Eye (tissue), 1 donor: ENCODE results near the gene LIMD2.
A peak's percentile ranks its signal among the peaks of the same experiment; 100 is the strongest.
"Not testable (repeated sequence)": the region's sequence is repeated elsewhere in the genome, so short reads cannot be mapped to it uniquely, and the experiment has no call there.

Experiments
- DNase-seq: peaks from one replicate; pipeline ENCODE4 v3.0.0-alpha.2; 2015

LIMD2 gene

DNA sequence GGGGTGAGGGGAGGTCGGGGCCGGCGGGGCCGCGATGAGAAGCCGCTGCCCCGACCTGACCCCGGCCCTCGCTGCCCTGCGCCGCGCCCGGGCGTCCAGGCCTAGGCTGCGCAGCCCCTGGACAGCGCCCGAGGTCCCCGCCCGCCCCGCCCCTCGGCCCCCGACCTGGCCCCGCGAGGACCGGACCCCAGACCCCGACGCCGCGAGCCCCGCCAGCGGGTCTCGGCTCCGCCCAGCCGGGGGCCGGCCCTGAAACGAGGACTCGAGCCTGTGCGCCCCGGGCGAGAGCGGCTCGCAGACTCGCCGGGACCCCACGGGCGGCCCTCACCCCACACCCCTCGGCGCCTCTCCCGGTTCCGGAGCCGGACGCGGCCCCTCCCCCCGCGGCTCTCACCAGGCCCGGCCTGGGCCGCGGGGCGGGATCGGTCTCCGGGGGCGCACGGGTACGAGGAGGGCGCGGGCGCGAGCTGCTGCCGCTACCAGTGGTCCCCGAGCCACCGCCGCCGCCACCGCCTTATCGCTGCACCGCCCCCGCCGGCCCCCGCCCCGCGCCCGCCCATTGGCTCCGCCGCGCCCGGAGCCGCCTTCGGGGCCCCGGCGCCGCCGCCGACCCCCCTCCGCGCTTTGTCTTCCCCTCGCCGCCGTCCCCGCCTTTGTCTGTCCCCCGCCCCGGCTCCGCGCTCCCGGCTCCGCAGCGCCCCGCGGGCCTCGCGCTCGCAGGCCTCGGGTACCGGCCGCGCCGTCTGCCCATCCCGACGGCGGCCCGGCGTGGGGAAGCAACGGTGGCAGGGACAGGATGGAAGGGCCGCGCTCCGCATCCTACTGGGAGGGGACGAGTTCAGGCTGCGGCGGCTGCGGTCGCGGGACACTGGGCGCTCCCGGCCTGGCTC lies at the start of gene LIMD2:
Gene LIMD2 (minus strand): TSS at position 488 of the 890 bp plus-strand sequence. CDS start 827 bp downstream, outside the sequence.
- DNase-seq: peak; percentile 83

DNA sequence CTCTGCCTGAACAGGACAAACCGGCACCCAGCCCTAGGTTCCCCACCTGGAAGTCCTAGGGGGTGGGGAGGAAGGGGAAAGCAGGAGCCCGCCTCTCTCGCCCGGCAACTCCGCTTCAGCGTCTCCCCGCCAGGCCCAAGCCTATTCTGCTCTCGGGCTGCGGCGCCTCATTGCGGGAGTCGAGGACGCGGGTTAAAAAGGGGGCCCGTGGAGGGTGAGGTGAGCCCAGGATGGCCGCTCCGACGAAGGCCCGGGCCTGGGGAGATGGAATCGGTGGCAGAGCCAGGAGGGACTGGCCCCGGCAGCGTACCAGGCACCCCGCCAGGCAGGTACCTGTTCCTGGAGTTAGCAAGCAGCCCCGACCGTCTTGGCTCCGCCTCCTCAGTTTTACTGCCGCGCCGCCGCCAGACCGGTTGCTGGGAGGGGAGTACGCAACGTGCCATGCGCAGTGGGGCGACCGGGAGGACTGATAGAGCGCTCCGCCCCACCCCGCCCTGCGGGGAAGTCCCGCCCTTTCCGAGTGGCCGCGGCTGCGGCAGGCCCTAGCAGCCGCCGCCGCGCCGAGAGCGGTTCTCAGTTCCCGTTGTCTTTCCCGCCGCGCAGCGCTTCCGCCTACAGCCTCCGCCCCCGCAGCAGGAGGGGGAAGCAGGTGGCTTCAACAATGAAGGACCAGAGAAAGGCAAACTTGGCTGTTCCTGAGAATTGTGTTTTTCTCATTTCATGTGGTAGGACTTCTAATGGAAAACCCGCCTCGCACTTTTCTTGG lies 41.7 kb upstream of the LIMD2 start, which contains the start of gene STRADA:
Gene STRADA (minus strand): TSS at position 392 of the 766 bp plus-strand sequence. CDS start 13,430 bp downstream, outside the sequence.
- peak; percentile 99 for DNase-seq

DNA sequence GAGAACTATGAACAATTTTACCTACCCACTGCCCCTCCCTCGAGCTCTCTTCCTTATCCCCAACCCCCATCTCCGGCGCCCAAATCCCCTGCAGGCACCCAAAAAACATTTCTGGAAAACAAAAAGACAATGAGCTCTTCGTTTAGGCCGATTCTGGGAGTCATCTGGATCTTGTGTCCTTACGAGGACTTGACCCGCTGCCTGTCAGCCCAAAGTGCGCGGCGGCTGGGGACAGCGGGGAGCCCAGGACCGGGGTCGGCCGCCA lies 41.1 kb upstream of the LIMD2 start:
- no peak for DNase-seq

DNA sequence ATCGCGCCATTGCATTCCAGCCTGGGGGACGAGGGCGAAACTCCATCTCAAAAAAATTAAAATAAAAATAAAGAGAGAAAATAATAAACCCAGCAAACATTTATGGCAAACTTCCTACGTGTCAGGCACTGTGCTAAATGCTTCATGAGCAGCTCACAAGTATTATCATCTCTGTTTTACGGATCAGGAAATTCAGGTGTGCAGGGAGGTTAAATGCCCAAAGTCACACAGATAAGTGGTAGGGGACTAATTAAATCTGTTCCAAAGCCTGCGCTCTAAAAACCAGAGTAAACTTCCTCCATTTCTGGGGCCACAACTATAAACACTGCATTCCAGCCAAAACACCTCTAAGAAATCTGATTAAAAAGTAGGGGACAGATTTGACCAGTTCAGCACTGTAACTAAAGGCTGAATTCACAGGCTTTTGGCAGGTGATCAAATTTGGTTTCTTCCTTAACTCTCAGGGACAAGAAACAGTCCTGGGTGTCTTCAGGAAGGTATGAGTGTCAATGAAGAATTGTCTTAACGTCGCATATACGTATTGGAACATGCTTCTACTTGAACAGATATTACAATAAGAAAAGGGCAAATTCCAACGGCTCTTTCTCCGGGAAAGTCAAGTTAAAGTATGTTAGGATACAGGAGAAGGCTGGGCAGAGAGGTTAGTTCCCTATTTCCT lies 40.7 kb upstream of the LIMD2 start:
- peak; percentile 3 for DNase-seq

DNA sequence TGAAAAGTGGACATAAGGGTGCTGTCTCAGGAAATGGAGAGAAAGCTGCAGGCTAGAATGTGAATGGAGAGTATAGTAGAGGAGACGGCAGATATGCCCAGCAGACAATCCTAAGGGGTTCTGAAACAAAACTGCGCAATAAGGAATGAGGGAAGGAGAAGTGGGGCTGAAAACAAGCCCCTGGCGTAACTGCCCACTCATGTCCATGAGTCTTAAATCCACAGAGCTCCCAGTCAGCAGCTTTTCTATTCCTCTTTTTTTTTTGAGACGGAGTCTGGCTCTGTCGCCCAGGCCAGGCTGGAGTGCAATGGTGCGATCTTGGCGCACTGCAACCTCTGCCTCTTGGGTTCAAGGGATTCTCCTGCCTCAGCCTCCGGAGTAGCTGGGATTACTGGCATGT lies 35.8 kb upstream of the LIMD2 start:
- no peak for DNase-seq

DNA sequence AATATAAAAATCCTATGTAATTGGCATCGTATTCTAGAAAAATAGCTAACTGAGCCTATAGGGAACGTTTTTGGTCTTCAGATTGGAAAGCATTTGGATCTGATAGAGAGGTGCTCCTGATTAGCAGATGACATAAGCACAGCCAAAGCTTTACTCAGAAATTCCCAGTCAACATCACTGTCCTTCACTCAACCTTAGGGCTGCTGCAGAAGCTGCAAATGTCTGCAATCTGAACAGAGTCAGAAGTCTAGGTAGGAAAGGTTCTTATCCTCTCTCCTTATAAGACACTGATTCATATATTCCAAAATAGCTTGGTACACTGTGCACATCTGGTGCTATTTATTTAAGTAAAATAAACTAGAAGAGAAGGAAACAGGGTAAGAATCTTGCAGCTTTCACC lies 22.5 kb upstream of the LIMD2 start:
- peak; percentile 18 for DNase-seq

DNA sequence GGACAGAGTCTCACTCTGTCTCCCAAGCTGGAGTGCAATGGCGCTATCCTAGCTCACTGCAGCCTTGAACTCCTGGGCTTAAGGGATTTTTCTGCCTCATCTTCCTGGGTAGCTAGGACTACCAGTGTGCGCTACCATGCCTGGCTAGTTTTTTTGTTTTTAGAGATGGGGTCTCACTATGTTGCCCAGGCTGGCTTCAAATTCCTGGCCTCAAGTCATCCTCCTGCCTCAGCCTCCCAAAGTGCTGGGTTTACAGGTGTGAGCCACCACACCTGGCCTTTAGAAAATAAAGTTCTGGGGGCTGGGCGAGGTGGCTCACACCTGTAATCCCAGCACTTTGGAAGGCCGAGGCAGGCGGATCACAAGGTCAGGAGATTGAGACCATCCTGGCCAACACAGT lies 20.3 kb upstream of the LIMD2 start:
- DNase-seq: not testable (repeated sequence)

DNA sequence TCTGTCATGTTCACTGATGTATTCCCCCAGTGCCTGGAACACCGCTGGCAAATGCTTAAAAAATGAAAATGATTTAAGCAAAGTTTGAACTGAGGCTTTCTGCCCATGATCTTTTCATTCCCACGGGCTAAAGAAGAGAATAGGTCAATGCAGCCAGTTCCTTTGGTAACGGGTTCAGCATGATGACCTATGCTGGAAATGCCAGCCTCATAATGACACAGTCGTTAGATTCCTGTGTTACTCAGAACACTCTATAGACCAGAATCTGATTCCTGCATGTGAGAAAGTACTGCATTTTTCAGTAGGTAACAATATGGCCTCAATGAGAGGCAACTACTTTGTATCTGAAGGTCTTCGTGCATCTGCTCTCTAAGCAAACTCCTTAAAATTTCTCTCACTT lies 19.1 kb upstream of the LIMD2 start:
- no peak for DNase-seq

DNA sequence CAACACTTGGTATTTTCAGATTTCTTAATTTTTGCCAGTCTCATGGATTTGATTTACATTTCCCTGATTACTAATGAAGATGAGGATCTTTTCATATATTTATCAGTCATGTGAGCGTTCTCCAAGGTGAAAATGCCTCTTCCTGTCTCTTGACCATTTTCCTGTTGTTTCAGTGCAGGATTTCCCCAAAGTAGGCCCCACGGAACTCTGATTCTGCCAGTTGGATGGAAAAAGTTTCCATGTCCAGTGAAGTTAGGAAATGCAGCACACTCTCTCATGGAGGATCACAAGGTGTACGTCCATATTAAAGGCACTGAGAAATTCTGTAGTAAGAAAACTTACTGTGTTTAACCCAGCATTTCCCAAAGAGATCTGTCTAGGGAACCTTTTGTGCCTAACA lies 16.5 kb upstream of the LIMD2 start:
- no peak for DNase-seq

DNA sequence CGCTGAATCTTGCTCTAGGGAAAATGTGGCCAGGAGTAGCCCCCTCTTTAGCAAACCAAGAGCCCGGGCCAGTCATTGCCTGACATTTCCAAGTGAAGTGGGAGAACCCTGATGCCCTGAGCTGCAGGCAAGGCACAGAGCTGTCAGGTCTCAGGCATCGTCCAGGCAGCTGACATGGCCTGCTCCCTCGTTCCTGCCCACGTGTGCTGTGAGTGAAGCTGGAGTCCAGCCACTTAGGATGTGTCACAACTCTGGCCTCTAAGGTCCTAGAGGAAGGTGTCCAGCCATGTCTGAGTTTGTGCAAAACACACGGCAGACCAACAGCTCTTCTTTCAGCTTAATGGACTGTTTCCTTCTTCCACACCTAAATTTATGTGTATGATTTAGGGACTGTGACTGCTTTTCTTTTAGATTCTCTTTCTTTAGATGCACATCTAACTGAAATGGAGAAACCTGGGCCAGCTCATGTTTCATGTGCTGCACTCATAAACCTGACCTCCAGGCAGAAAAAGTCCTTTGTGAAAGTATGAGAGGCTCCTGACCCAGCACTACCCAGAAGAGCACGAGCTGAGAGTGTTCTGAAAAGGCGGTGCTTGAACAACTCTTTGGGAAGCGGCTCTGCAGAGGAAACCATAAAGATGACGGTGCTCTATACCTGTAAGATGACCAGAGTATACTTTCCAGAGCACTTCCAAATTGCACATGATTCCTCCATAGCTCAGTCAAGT lies 14.8 kb upstream of the LIMD2 start:
- no peak for DNase-seq

DNA sequence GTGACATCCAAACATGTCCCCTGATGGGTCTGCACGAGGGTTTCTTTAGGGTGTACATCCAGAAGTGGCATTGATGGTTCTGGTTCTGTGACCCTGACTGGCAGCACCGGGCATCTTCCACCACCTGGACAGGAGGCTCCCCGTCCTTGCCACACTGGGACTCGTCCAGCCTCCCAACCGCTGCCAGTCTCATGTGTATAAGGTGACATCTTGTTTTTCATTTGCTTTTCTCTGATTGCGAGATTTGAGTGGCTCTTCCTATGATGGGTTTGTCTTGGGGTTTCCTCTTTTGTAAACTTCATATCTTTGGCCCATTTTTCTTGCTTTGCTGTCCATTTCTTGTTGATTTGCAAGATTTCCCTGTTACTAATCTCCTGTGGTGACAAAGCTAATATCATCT lies 9.2 kb upstream of the LIMD2 start:
- no peak for DNase-seq

DNA sequence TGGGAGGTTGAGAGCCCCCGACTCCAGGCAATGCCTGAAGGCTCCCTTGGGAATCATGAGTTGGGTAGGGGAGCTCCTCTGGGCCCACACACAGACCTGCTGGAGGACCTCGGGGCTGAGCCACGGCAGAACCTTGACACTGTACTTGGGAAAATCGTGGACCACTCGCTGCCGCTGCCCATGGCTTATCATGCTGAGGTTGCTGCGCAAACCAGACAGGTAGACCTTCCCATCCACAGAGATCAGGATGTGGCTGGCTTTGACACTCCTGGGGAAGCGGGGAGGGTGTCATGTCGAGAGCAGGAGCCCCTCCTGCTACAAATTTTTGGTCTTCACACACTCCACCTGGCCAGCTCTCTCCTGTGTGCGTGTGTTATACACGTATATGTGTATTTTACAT lies 7.2 kb upstream of the LIMD2 start:
- no peak for DNase-seq

DNA sequence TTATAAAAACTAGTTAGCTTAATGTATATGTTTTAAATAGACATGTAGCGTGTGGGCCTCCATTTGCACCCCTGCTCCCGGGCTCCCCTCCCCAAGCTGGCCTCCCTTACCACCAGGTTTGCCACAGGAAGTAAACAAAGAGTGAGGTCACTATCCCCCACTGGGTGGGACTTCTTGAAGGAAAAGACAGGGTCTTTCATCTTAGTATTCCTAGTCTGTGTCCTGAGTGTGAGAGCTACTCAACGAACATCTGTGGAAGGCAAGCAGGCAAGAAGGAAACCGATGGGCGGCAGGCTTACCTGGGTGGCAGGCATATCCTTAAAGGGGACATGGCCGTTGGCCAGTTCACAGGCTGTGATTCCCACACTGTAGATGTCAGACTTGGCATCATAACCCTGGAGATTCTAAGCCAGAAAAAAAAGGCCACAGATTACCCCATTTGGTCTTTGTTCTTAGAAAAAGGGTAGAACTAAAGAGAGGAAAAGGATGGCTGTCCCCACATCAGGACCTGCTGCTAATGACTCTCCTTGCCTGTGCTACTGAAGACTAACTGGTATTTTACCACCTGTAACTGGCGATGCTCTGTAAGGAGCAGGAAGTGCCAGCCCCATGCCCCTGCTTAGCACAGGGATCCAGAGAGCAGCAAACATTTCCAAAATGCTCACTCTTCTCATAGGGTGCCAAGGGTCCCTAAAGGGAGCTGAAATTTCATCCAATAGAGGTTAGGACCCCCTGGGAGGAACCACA lies 6.6 kb upstream of the LIMD2 start:
- DNase-seq: no peak

DNA sequence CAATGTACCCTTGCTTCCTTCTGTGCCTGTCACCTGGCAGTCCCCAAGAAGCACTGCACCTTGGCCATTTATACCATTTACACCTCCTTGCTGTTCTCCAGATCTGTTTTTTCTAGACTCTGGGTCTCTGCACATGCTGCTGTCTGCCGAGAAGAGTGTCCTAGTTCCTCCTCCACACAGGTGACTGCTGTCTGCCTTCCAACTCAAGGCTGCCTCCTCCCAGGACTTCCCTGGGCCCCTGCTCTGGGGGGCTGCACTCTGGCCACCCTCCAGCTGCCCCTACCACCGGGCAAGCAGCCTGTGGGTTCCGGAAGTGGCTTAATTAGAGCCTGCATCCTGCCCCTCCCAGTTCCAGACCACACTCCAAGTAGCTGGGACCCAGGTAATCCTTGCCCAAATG lies 5.7 kb upstream of the LIMD2 start:
- DNase-seq: no peak

DNA sequence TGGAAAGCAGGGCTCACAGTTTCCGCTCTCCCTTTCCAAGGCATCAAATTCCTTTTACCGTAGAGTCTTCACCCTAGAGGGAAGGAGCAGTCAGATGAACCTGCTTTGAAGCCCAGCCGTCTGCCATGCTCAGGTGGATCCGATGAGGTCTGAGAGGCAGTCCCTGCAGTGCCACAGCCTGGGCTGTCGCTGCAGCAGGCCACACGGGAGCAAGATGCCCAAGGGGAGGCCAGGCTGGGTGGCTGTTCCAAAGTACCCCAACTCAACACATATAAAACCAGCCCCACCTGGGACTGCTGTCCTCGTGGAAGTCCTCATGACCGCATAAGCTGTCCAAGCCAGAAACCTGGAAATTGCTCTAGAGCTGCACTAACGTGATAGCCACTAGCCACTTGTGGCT lies 4.9 kb upstream of the LIMD2 start:
- no peak for DNase-seq

DNA sequence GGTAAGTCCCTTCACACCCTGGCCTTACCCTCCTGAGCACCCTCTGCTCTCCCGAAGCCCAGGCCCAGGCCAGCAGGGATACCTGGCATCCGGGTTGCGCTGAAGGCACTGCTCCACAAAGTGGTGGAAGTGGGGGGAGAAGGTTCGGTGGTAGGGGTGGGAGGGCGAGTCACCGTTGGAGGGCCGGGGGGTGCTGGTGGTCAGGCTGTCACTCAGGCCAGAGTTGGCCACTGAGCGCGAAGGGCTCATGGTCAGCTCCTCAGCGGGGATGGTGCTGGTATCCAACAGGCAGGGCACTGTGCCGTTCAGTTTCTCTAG lies 4.3 kb upstream of the LIMD2 start:
- DNase-seq: no peak

DNA sequence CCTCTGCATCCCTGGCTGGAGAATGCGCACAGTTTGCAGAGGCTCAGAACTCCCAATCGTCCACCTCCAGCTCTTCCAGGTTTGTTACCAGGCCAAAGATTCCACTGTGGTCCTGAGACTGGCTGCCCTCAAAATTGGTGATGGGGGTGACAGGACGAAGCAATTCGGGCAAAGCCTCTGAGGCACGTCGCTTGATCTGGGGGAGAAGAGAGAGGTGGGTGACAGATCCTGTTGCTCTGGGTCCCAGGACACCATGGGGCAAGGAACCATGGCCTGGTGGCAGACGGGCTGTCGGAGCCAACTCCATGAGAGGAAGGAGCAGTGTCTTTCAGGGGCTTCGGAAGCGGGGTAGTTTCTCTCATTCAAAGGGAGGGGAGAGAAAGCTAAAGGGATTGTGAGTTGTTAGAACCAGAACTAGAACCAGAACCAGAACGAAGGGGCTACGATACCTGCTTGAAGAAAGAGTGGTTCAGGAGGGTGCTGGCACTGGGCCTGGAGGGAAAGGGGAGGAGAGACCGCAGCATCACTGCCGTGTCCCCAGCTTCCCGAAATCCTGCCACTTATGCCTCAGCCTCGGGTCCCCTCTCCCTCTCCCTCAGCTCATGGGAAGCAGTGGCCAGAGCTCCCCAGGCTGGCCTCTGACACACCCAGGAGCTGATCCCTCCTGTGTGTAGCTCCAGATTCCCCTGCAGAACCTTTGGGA lies 3.8 kb upstream of the LIMD2 start:
- no peak for DNase-seq

DNA sequence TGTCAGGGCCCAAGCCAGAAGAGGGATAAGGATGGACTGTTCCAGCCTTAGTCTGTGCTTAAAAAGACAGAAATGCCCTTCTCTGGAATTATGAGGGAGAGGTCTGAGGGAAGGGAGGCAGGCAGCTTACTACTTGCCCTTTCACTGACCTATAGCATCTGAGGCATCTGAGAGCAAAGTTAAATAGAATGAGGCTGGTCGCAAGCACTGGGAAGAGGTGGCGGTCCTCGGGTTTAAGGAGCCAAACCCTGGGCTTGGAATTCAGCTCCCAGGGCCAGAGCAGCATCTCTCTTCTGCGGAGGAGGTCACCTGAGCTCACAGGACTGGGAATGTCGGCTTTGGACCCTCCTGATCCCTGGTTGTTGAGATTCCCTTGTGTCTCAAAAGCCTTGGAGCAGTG lies 3.1 kb upstream of the LIMD2 start:
- DNase-seq: no peak

DNA sequence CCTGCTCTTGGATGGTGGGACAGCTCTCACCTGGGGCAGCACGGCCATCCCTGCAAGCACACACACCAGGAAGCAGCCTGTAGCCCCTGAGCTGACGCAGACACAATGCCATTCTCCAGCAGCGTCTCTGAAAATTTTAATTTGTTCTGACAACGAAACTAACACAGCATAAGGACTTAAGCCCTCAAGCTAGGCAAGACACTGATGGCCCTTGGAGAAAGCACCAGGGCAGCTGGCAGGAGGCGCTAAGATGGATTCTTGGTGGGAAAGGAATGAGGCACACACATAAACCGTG lies 2.7 kb upstream of the LIMD2 start:
- peak; percentile 44 for DNase-seq

DNA sequence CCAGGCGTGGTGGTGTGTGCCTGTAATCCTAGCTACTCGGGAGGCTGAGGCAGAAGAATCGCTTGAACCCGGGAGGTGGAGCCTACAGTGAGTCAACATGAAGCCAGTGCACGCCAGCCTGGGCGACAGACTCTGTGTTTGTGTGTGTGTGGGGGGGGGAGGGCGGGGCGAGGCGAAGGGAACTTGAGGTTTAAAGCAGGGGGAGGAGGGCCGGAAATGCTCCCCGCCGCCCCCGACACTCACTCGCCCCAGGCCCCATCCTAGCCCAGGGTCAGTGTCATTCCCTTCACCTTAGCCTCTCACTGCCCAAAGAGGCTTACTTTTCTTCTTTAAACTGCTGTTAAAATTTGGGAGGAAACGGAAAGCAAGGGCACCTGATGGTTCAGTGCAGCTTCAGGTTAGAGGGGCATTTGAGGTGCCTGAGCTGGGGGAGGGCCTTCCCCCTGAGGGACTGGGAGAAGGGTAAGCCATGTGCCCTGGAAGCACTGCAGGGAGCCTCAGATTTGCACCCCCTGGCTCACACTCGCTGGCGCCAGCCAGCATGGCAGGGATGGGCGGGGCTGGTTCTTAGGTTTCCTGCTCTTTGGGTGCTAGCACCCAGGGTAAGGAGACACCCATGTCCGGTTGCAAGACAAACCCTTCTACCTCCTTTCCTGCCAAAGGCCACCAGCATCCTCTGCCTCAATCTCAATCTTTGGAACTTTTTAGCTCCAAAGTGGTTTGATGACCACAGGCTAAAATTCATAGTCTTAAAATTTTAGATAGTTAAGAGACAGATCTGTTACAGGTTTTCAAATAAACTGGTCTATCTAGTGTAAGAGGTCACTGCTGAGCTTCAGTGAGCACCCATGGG lies 2.2 kb upstream of the LIMD2 start:
- DNase-seq: no peak

DNA sequence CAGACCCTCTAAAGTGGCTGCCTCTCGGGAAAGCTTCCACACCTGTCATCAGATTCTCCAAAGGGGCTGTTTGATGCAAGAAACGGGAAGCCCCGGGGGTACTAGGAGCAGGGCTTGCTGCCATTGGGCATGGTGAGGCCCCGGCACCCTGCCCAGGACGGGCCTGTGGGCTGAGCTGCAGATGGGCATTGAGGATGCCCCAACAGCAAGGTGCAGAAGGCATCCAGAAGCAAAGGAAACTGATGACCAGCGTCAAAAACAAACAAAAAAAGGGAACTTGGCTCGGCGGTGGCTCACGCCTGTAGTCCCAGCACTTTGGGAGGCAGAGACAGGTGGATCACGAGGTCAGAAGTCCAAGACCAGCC lies 1.5 kb upstream of the LIMD2 start:
- no peak for DNase-seq
